ENCODE measurements around the gene CUL9. TPM values are rescaled to one million over a fixed set of nuclear protein-coding genes. Genes with fewer than 3 reads are reported as not detected.

The CUL9 gene
- 14.0 and 20.3 TPM in 2 replicates for total RNA-seq

GRCh38 chr6:43181942-43182860 lies at the start of gene CUL9:
TSS of gene CUL9 (plus strand) at chr6:43182196. CDS start at chr6:43184311, 2,115 bp downstream.

DNA sequence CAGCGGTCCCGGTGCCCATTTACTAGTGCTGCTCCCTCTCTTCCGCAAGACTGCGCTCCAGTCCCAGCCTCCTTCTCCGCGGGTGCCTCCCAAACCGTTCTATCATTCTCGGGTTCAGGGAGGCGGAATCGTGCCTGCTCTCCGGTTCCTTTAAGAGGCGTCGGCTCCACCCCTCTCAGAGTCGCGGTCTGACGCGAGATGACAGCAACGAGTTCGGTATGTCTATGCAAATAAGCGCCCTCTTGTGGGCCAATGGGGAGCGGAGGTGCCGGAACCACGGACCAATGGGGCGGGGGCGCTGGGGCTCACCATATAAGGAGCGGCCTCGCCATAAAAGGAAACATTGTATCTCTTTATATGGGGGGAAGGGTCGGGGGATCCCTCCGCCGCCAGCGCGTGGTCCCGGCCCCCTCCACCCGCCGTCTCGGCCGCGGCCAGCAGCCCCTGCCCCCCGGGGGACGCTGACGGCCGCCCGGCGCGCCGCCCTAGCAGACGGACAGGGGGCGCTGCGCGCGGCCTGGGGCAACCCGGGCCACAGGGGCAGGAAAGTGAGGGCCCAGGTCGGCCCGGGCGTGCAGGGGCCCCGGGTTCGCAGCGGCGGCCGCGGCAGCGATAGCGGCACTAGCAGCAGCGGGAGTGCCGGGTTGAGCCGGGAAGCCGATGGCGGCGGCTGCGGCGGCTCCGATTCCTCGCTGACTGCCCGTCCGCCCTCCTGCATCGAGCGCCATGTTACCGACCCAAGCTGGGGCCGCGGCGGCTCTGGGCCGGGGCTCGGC lies 10.9 kb upstream of the CUL9 start, which contains the start of gene SRF:
SRF (plus strand) TSS at position 339 of the 776 bp plus-strand sequence; CDS start at position 727, 388 bp downstream.

DNA sequence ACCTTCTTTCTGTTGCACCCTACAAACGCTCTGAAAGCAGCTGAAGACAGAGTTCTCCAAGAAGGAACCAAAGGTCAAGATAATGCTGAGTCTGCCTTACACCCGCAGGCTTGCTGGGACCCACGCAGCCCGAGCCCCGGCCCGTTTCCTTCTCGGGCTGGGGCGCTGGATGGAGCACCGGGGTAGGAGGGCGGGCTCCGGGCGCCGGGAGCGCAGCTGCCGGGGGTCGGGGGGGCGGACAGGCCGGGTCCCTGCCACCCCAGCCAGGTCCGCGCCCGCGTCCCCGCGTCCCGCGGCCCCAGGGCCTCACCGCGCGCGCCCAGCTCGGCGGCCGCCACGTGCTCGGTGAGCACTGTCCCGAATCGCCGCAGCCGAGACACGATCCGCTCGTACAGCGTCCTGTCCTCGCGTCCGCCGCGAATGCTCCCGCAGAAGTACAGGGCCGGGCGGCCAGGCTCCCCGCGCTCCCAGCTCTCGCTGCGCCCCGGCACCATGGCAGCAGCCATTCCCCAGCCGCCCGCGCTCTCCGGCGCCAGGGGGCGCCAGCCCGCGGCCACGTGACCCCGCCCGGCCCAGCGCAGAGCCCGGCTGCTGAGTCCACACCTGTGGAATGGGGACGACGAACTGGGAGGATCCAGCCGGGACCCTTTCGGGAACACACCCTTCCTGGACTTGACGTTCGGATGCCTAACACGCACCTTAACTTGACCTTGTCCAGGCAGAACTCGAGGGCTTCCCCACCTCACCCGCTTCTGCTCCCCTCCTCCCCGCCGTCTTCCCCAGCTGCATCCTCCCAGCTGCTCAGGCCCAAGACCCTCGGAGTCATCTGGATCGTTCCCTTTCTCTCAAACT lies 47.2 kb downstream of the CUL9 start, which contains the start of gene DNPH1:
DNPH1 (minus strand) TSS at position 531 of the 852 bp plus-strand sequence; CDS start at position 506, 25 bp downstream.

DNA sequence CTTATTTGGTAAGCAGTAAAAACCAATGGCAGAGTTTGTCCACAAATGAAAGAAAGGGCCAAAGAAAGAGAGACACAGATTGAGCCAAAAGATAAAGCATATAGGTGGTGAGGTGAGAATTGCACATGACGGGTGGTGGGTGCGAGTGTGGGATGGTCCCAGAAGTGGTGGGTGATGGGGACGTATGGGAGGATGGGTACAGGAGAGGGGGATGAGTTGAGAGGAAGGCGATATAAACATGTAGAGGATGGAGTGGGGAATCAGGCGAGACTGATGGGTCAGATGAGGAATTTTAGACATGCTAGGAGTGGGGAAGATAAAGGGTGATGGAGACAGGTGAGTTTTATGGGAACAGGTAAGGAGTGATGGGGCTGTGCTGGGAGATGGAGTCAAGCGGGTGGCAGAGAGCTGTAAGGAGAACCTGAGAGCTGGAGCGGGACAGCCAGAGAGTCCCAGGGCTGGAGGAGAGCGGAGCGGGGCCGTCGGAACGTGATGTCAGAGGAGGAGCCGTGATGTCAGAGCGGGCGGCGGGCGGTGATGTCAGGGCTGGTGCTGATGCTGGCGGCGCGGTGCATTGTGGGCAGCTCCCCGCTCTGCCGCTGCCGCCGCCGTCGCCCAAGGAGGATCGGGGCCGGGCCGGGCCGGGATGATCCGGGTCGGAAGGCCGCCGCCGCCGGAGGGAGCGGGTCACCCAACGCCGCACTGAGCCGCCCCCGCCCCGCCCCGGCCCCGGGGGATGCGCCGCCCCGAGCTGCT lies 61.1 kb downstream of the CUL9 start, which contains the start of gene TTBK1:
TTBK1 (plus strand) TSS at position 574 of the 756 bp plus-strand sequence. CDS start 3,180 bp downstream, outside the sequence.

Other genes with a start within 250 kb of the CUL9 start
- gene GNMT, start 221.4 kb upstream of the CUL9 start, total RNA-seq: 0.19 TPM in 1 of 2 replicates, not detected in the other
- 25.9 and 46.8 TPM in 2 replicates for gene PEX6, start 203.0 kb upstream of the CUL9 start, total RNA-seq
- gene PPP2R5D, start 197.6 kb upstream of the CUL9 start, total RNA-seq: 39.7 and 47.4 TPM in 2 replicates
- gene MEA1, start 168.2 kb upstream of the CUL9 start, total RNA-seq: 65.1 and 125 TPM in 2 replicates
- gene KLHDC3, start 167.9 kb upstream of the CUL9 start, total RNA-seq: 64.8 and 107 TPM in 2 replicates
- gene RRP36, start 160.6 kb upstream of the CUL9 start, total RNA-seq: 64.3 and 147 TPM in 2 replicates
- gene CUL7, start 128.3 kb upstream of the CUL9 start, total RNA-seq: 41.0 and 52.4 TPM in 2 replicates
- 15.2 and 32.8 TPM in 2 replicates for gene MRPL2, start 122.8 kb upstream of the CUL9 start, total RNA-seq
- 11.5 and 19.4 TPM in 2 replicates for gene KLC4, start 122.6 kb upstream of the CUL9 start, total RNA-seq
- 47.0 and 107 TPM in 2 replicates for gene PTK7, start 105.9 kb upstream of the CUL9 start, total RNA-seq
- gene SRF, start 10.9 kb upstream of the CUL9 start, total RNA-seq: 16.1 and 23.4 TPM in 2 replicates
- gene DNPH1, start 47.3 kb downstream of the CUL9 start, total RNA-seq: 36.1 and 53.1 TPM in 2 replicates
- gene TTBK1, start 61.3 kb downstream of the CUL9 start, total RNA-seq: under 0.01 TPM in 1 of 2 replicates, not detected in the other
- not detected in 2 replicates for gene SLC22A7, start 116.1 kb downstream of the CUL9 start, total RNA-seq
- gene CRIP3, start 126.6 kb downstream of the CUL9 start, total RNA-seq: not detected in 2 replicates
- gene ZNF318, start 187.5 kb downstream of the CUL9 start, total RNA-seq: 3.9 and 5.8 TPM in 2 replicates
- gene ABCC10, start 245.3 kb downstream of the CUL9 start, total RNA-seq: 14.4 and 18.8 TPM in 2 replicates

All from regular cardiac myocyte (primary cell).